Activated naive CD4-positive, alpha-beta T cell (primary cell): ENCODE data around the gene DMRTA2.
"Not testable (repeated sequence)": the region's sequence is repeated elsewhere in the genome, so short reads cannot be mapped to it uniquely, and the experiment has no call there.

Experiments
- DNase-seq, 4 experiments: peaks; one replicate each; lab custom pipeline; 2025; lab: John Stamatoyannopoulos, UW

DMRTA2 gene

GRCh38 chr1:50381551-50381950, 41.7 kb downstream of the DMRTA2 start:
- not testable (repeated sequence) for DNase-seq

- no peak for DNase-seq
Observed at GRCh38 chr1:50378770-50379169, 44.5 kb downstream of the DMRTA2 start.

- no peak for DNase-seq
Observed at GRCh38 chr1:50373532-50373931, 49.7 kb downstream of the DMRTA2 start.

- no peak for DNase-seq
Observed at GRCh38 chr1:50371749-50372148, 51.5 kb downstream of the DMRTA2 start.

GRCh38 chr1:50369830-50370229, 53.4 kb downstream of the DMRTA2 start:
- no peak for DNase-seq

GRCh38 chr1:50369008-50369634, 54.1 kb downstream of the DMRTA2 start:
- DNase-seq, result no peak

GRCh38 chr1:50368179-50369007, 54.9 kb downstream of the DMRTA2 start:
- DNase-seq, result no peak
